ENCODE measurements around the gene NCOA6.
"Not testable (repeated sequence)": the region's sequence is repeated elsewhere in the genome, so short reads cannot be mapped to it uniquely, and the experiment has no call there.

Gene NCOA6

DNA sequence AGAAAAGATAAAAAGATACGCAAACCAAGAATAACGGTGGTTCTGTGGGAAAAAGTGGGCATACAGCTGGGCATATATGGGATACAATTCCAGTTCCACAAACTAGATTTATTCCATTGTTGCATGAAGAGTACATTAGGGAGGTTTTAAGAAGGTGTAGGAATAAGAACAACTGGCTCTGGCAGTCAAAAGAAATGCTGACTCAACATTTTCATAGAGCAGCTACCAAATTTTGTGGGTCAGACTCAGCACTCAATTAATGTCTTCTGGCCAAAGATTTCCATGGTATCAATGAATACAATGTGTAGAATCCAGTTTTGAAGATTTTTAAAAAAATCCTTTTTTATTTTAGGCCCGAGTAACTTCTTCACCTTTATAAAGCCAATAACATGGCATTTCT lies 81.1 kb downstream of the NCOA6 start:
- DNase-seq: no peak
- TF ChIP-seq GATA1 (IDR thresholded peaks at IDR 0.05; ENCODE audit: low read depth, low read length) (no peak), POLR2A (IDR thresholded peaks at IDR 0.05; ENCODE audit: low read length) (no peak)

- TF ChIP-seq GATA1 (IDR thresholded peaks at IDR 0.05; ENCODE audit: low read depth, low read length) (no peak), POLR2A (IDR thresholded peaks at IDR 0.05; ENCODE audit: low read length) (no peak)
- no peak for DNase-seq
These were observed 82.4 kb downstream of the NCOA6 start for GRCh38 chr20:34743039-34743438.

GRCh38 chr20:34736106-34736735 lies 89.2 kb downstream of the NCOA6 start:
- peak; percentile 46 to 55 for DNase-seq
- TF ChIP-seq GATA1 (IDR thresholded peaks at IDR 0.05; ENCODE audit: low read depth, low read length): no peak
- no peak for TF ChIP-seq POLR2A (IDR thresholded peaks at IDR 0.05; ENCODE audit: low read length)

DNA sequence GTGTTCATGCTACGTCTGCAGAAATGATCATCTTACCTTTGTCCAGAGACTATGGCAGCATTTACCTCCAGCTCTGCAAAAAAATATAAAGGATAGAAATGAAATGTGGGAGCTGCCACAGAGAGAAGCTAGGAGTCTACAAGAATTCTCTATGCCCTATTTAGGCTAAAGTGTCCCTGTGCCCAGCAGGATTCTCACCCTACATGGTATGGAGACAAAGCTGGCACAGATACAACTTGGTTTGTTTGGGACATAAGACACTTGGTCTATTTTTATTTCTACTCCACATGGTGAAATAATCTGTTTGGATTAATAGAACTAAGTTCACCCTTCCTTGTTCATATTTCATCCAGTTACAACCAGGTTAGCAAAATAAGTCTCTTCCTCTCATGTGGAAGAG lies 92.9 kb downstream of the NCOA6 start:
- TF ChIP-seq POLR2A (IDR thresholded peaks at IDR 0.05; ENCODE audit: low read length) (no peak), GATA1 (IDR thresholded peaks at IDR 0.05; ENCODE audit: low read depth, low read length) (no peak)
- no peak for DNase-seq

- no peak for DNase-seq
These were observed 96.0 kb downstream of the NCOA6 start for GRCh38 chr20:34729416-34729815.

DNA sequence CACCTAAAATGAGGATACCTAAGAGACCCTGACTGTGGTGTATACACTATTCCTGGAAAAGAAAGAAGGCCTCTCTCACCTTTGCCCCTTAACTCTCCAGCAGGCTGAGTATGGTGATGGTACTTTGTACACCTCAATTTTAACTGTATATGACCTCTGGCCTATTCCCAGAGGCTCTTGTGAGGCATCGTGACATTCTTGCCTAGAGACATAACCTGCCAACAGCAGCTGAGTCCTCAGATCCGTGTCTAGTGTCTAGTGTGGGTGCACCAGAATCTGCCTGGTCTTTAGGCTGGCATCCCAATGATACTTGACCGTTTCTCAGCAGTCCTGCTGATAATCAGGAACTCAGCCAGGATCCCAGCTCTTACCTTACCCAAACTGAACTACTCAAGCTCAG lies 101.3 kb downstream of the NCOA6 start:
- TF ChIP-seq GATA1 (IDR thresholded peaks at IDR 0.05; ENCODE audit: low read depth, low read length) (no peak), POLR2A (IDR thresholded peaks at IDR 0.05; ENCODE audit: low read length) (no peak)
- DNase-seq: no peak

More at GRCh38 chr20:34729416-34729815, 96.0 kb downstream of the NCOA6 start:
- TF ChIP-seq GATA1 (IDR thresholded peaks at IDR 0.05; ENCODE audit: low read depth, low read length): no peak
- no peak for TF ChIP-seq POLR2A (IDR thresholded peaks at IDR 0.05; ENCODE audit: low read length)

DNA sequence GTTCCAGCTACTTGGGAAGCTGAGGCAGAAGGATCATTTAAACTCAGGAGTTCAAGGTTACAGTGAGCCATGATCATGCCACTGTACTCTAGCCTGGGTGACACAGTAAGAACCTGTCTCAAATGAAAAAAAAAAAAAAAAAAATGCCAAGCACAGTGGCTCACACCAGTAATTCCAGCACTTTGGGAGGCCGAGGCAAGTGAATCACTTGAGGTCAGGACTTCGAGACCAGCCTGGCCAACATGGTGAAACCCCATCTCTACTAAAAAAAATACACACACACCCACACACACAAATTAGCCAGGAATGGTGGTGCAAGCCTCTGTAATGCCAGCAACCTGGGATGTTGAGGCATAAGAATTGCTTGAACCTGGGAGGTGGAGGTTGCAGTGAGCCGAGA lies 102.9 kb downstream of the NCOA6 start:
- not testable (repeated sequence) for DNase-seq

DNA sequence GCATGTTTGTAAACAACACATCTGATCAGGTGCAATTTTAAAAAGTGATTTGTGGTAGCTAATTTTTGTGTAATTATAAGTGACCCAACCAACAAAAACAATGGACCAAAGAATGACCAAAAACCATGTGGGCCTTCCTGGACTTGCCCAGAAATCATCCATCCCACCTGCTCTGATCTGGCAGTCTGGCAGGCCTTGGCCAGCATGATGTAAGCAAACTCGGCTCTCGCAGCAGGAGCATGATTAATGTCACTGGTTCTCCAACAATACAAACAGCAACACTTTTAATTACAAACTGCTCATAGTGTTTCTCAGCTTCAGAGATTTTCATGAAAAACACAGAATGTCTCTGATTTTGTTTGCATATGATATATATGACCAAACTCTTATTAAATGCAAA lies 105.2 kb downstream of the NCOA6 start:
- TF ChIP-seq POLR2A (IDR thresholded peaks at IDR 0.05; ENCODE audit: low read length): no peak
- no peak for TF ChIP-seq GATA1 (IDR thresholded peaks at IDR 0.05; ENCODE audit: low read depth, low read length)
- peak in 1 of 2 experiments; percentile 19 for DNase-seq

DNA sequence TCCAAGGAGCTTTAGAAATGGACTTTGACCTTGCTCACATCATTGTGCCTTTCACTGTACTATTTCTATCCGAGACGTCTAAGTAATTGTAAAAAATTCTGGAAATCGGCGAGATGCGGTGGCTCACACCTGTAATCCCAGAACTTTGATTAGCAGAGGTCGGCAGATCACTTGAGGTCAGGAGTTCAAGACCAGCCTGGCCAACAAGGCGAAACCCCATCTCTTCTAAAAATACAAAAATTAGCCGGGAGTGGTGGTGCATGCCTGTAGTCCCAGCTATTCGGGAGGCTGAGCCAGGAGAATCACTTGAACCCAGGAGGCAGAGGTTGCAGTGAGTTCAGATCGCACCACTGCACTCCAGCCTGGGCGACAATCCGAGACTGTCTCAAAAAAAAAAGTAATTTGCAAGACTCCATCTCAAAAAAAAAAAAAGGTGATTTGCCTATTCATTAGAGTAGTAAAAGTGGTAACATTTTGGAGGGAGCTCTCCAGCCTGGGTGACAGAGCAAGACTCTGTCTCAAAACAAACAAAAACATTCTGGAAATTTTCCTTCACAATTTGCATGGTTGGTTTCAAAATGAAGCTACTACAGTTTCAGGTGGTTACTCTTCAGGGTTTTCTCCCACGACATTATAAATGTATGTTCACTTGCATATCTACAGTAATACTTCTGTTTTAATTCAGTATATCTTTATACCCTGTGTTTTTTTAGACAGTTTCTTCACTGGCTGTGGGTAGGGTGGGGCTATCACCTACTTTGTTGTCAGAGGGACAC lies 106.0 kb downstream of the NCOA6 start:
- DNase-seq: peak in 1 of 2 experiments; percentile 12

DNA sequence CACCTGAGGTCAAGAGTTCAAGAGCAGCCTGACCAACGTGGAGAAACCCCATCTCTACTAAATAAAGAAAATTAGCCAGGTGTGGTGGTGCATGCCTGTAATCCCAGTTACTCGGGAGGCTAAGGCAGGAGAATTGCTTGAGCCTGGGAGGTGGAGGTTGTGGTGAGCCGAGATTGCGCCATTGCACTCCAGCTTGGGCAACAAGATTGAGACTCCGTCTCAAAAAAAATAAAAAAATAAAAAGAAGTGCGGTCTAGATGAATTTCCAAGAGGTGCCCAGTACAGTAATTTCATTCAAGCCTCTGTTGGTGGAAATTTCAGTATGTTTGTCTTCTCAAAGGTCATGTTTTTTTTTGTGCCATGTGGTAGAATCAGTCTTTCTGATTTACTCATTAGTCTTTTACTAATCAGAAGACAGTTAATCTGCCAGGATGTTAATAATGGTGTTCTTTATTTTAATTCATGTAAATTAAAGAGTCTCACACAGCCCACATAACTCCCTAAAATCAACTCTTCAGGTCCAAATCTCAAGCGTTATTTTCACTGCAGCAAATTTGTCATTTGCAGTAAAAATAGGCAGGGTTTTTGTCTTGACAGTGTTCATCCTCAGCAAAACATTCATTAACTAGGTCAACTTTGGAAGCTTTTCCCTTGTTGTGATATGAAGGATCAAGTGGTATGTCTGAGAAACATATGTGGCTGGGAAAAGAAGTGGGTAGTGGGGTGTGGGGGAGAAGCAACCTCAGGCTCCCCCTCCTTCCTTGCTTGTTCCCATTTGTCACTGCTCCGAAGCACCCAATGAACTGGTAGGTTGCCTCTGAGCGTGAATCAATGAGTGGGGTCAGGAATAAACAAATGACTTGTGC lies 108.0 kb downstream of the NCOA6 start:
- DNase-seq: no peak
- no peak for TF ChIP-seq POLR2A (IDR thresholded peaks at IDR 0.05; ENCODE audit: low read length)
- TF ChIP-seq GATA1 (IDR thresholded peaks at IDR 0.05; ENCODE audit: low read depth, low read length): no peak

GRCh38 chr20:34716921-34717229 lies 108.6 kb downstream of the NCOA6 start:
- TF ChIP-seq GATA1 (IDR thresholded peaks at IDR 0.05; ENCODE audit: low read depth, low read length) (no peak), POLR2A (IDR thresholded peaks at IDR 0.05; ENCODE audit: low read length) (no peak)
- no peak for DNase-seq

DNA sequence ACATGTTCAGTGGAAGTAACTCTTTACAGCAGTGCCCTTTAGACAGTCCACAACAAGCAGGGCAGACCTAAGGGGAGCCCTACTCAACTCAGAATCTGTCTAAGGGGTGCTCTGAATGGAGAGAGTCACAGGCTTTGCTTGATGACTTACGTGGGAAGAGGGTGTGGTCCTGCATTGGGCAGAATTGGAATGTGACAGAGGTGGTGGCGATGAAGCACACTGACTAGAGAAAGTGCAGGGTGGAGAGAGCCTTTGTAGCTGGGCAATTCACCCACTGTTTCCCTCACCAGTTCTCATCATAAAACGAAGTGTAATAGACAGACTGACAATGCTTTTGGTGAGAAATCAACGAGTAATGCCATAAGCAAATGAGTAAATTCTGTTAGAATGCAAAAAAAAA lies 110.1 kb downstream of the NCOA6 start:
- peak in 1 of 2 experiments; percentile 37 for DNase-seq
- TF ChIP-seq POLR2A (IDR thresholded peaks at IDR 0.05; ENCODE audit: low read length) (no peak), GATA1 (IDR thresholded peaks at IDR 0.05; ENCODE audit: low read depth, low read length) (no peak)

- peak; percentile 30 to 44 for DNase-seq
These were observed 111.4 kb downstream of the NCOA6 start for GRCh38 chr20:34713944-34714515.

- peak; percentile 97 to 99 for DNase-seq
- peak; percentile 77 for TF ChIP-seq GATA1 (IDR thresholded peaks at IDR 0.05; ENCODE audit: low read depth, low read length)
- no peak for TF ChIP-seq POLR2A (IDR thresholded peaks at IDR 0.05; ENCODE audit: low read length)
These were observed 112.1 kb downstream of the NCOA6 start for GRCh38 chr20:34713194-34713943.
